ENCODE measurements around the gene EGFR. TPM values are rescaled to one million over a fixed set of nuclear protein-coding genes. Genes with fewer than 3 reads are reported as not detected.

EGFR gene
- polyA plus RNA-seq, 2 of the 4 experiments (the other 2 are of a cell fraction) = 59.5 to 63.8 TPM

DNA sequence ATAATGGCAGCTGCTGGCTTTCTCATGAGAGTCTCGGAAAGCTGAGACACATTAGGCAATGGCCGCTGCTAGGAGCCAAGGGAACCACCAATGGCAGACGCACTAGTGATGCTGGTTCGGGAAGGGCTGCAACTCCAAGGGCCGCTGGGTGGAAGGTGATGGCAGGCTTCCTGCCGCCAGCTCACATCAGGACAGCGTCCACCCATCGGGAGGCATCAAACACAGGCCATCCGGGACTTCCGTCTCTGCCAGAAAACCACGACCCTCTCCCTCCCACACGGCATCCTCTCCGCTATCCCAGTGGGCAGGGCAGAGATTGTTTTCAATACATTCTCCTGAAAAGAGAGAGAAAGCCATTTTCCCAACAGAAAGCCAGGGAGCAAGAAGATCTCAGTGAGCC is 27.5 kb upstream of the EGFR start:
- H3K27ac ChIP-seq = peak overlapping the region in 1 of 2 experiments; percentile 41; a peak in 2 of 6 replicates
- 97% methylated on average over 13 of the region's 13 CpGs for WGBS (ENCODE audit: missing lambda C conversion rate)
- no peaks in the 10 kb centered on the region for H3K9me3 ChIP-seq
- peaks cover 61% of the 10 kb centered on the region for H3K4me1 ChIP-seq
- no peak overlapping the region for H3K4me3 ChIP-seq
- H3K4me2 ChIP-seq = no peak overlapping the region
- no peak for TF ChIP-seq CHD4 (IDR thresholded peaks at IDR 0.05; ENCODE audit: borderline replicate concordance)
- TF ChIP-seq, protein P1, sequence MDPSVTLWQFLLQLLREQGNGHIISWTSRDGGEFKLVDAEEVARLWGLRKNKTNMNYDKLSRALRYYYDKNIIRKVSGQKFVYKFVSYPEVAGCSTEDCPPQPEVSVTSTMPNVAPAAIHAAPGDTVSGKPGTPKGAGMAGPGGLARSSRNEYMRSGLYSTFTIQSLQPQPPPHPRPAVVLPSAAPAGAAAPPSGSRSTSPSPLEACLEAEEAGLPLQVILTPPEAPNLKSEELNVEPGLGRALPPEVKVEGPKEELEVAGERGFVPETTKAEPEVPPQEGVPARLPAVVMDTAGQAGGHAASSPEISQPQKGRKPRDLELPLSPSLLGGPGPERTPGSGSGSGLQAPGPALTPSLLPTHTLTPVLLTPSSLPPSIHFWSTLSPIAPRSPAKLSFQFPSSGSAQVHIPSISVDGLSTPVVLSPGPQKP (IDR thresholded peaks at IDR 0.05; ENCODE audit: low read depth, low read length) = no peak
- TF ChIP-seq RNF2 (IDR thresholded peaks at IDR 0.05; ENCODE audit: borderline replicate concordance, low read depth) = no peak
- TF ChIP-seq EHMT2 (IDR thresholded peaks at IDR 0.05; ENCODE audit: low read depth) = no peak
- no peak for TF ChIP-seq POLR2A (IDR thresholded peaks at IDR 0.05; ENCODE audit: low read length)
- ChIA-PET POLR2A (no interaction called here), CTCF (interaction anchor here (0.9 kb wide), 1 partner anchor 218 kb away, joined by 3 read pairs; no protein-coding TSS in a partner anchor)
- ATAC-seq (no peak), DNase-seq (ENCODE audit: low read depth in 1 of 2, low spot score in 1 of 2) (no peak), FAIRE-seq (no peak)

DNA sequence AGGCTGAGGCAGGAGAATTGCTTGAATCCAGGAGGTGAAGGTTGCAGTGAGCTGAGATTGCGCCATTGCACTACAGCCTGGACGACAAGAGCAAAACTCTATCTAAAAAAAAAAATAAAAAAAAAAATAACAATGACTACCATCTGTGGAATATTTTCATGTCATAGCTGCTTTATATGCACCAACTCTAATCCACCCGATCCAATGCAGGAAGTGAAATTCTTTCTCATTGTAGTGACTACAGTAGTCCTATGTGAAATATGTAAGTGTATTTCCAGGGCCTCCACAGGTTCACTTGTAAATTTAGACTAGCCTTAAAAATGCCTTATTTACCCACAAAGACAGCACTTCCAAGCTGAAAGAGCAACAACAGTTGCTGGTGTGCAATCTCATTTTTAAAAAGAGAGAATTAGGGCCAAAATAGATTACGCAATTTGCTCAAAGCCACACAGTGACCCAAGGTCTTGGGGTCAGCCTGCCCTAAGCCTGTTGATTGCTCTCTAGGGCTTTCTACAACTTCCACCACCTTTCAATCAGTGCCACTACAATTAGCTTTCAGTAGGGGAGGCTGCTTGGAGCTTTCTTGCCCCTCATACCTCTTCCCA is 25.8 kb upstream of the EGFR start:
- no peak for DNase-seq (ENCODE audit: low read depth in 1 of 2, low spot score in 1 of 2)
- no peak for ATAC-seq
- no peaks in the 10 kb centered on the region for H3K9me3 ChIP-seq
- FAIRE-seq = no peak
- 89% methylated on average over 4 of the region's 4 CpGs for WGBS (ENCODE audit: missing lambda C conversion rate)
- TF ChIP-seq KDM1A (IDR thresholded peaks at IDR 0.05; ENCODE audit: low read depth) (no peak), CEBPB (IDR thresholded peaks at IDR 0.05) (peak; percentile 75 to 91)
- ChIA-PET CTCF (interaction anchor here (0.6 kb wide), 1 partner anchor 1012 kb away, joined by 3 read pairs; no protein-coding TSS in a partner anchor), POLR2A (no interaction called here)
- peak overlapping the region; percentile 51 to 86; a peak in 5 of 6 replicates for H3K27ac ChIP-seq
- no peak overlapping the region for H3K4me3 ChIP-seq
- peak overlapping the region; percentile 26; the same call in 1 of the 3 replicates for H3K4me2 ChIP-seq
- H3K4me1 ChIP-seq = peaks cover 57% of the 10 kb centered on the region

DNA sequence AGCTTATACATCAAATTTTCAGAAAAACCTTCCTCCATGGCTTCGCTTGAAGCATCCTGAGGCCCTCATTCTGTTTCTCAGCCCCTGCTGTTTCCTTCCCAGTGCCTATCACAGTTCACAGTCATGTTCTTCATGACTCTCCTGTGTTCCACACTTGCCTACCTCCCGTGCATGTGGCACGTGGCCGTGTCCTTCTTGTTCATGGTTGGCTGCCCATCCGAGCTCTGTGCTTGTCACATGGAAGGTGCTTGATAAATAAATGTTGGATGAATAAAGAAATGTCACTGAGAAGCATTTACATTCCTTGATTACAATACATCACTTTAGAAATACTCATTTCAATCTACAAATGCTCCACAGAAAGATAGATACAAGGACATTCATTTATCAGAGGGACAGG is 23.7 kb upstream of the EGFR start:
- ATAC-seq = no peak
- Histone ChIP-seq H3K27ac (peak overlapping the region; percentile 81 to 86), H3K4me1 (peaks cover 37% of the 10 kb centered on the region), H3K9me3 (no peaks in the 10 kb centered on the region), H3K4me2 (peak overlapping the region; percentile 69), H3K4me3 (no peak overlapping the region)
- TF ChIP-seq NPAS2 (CRISPR knock-in tag; IDR thresholded peaks at IDR 0.05; ENCODE audit: borderline replicate concordance) (no peak), PHF8 (IDR thresholded peaks at IDR 0.05; ENCODE audit: borderline replicate concordance, low read depth) (no peak), HOXB13 (CRISPR knock-in tag; IDR thresholded peaks at IDR 0.05; ENCODE audit: low read depth) (no peak), POLR2A (IDR thresholded peaks at IDR 0.05; ENCODE audit: low read length) (no peak), HDAC2 (IDR thresholded peaks at IDR 0.05) (no peak), CHD2 (IDR thresholded peaks at IDR 0.05; ENCODE audit: low read length, partially characterized antibody) (no peak), EHF (CRISPR knock-in tag; IDR thresholded peaks at IDR 0.05) (no peak), EHMT2 (IDR thresholded peaks at IDR 0.05; ENCODE audit: low read depth) (no peak), HEYL (CRISPR knock-in tag; IDR thresholded peaks at IDR 0.05) (no peak), HOXB5 (CRISPR knock-in tag; IDR thresholded peaks at IDR 0.05) (no peak), SMC3 (IDR thresholded peaks at IDR 0.05) (no peak)
- TF ChIP-seq, protein P2, sequence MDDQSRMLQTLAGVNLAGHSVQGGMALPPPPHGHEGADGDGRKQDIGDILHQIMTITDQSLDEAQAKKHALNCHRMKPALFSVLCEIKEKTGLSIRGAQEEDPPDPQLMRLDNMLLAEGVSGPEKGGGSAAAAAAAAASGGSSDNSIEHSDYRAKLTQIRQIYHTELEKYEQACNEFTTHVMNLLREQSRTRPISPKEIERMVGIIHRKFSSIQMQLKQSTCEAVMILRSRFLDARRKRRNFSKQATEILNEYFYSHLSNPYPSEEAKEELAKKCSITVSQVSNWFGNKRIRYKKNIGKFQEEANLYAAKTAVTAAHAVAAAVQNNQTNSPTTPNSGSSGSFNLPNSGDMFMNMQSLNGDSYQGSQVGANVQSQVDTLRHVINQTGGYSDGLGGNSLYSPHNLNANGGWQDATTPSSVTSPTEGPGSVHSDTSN (IDR thresholded peaks at IDR 0.05) = no peak
- TF ChIP-seq, protein P1 (IDR thresholded peaks at IDR 0.05; ENCODE audit: low read depth, low read length) = no peak
- TF ChIP-seq, protein P3, sequence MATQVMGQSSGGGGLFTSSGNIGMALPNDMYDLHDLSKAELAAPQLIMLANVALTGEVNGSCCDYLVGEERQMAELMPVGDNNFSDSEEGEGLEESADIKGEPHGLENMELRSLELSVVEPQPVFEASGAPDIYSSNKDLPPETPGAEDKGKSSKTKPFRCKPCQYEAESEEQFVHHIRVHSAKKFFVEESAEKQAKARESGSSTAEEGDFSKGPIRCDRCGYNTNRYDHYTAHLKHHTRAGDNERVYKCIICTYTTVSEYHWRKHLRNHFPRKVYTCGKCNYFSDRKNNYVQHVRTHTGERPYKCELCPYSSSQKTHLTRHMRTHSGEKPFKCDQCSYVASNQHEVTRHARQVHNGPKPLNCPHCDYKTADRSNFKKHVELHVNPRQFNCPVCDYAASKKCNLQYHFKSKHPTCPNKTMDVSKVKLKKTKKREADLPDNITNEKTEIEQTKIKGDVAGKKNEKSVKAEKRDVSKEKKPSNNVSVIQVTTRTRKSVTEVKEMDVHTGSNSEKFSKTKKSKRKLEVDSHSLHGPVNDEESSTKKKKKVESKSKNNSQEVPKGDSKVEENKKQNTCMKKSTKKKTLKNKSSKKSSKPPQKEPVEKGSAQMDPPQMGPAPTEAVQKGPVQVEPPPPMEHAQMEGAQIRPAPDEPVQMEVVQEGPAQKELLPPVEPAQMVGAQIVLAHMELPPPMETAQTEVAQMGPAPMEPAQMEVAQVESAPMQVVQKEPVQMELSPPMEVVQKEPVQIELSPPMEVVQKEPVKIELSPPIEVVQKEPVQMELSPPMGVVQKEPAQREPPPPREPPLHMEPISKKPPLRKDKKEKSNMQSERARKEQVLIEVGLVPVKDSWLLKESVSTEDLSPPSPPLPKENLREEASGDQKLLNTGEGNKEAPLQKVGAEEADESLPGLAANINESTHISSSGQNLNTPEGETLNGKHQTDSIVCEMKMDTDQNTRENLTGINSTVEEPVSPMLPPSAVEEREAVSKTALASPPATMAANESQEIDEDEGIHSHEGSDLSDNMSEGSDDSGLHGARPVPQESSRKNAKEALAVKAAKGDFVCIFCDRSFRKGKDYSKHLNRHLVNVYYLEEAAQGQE (IDR thresholded peaks at IDR 0.05) = no peak
- TF ChIP-seq, protein P4, sequence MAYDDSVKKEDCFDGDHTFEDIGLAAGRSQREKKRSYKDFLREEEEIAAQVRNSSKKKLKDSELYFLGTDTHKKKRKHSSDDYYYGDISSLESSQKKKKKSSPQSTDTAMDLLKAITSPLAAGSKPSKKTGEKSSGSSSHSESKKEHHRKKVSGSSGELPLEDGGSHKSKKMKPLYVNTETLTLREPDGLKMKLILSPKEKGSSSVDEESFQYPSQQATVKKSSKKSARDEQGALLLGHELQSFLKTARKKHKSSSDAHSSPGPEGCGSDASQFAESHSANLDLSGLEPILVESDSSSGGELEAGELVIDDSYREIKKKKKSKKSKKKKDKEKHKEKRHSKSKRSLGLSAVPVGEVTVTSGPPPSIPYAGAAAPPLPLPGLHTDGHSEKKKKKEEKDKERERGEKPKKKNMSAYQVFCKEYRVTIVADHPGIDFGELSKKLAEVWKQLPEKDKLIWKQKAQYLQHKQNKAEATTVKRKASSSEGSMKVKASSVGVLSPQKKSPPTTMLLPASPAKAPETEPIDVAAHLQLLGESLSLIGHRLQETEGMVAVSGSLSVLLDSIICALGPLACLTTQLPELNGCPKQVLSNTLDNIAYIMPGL (CRISPR knock-in tag; IDR thresholded peaks at IDR 0.05; ENCODE audit: borderline replicate concordance) = no peak
- ChIA-PET CTCF (interaction anchor here (1.0 to 1.3 kb wide), 2 partner anchors 206 to 260 kb away, joined by 3 to 4 read pairs; no protein-coding TSS in a partner anchor), POLR2A (interaction anchor here (1.5 to 3.1 kb wide), 2 partner anchors 10 to 24 kb away, joined by 3 to 13 read pairs; partner anchors contain the start of gene EGFR)
- WGBS (ENCODE audit: missing lambda C conversion rate) = 93% methylated on average over 5 of the region's 5 CpGs
- DNase-seq (ENCODE audit: low read depth in 1 of 2, low spot score in 1 of 2) = no peak
- FAIRE-seq = peak; percentile 63

All from A549 (cell line).